Prostate gland (tissue), 2 donors: Measurements from ENCODE around the gene COL5A1.

Experiments
- POLR2AphosphoS5 ChIP-seq: sonication (generic); formaldehyde crosslinking; IDR thresholded peaks from one replicate; pipeline ENCODE4 v1.6.1; 2017; ENCODE audit warnings: antibody characterized with exemption
- TF ChIP-seq, protein P1 (sequence below), 4 experiments: fragments of 200-600 bp in 2 of 4; fragments of 450-650 bp in 2 of 4; sonication (generic) in 2 of 4; IDR thresholded peaks; 1 replicate in 3 of 4; 2 replicates in 1 of 4; pipeline ENCODE4 v1.5.1; 2016 to 2019; ENCODE audit warnings: antibody characterized with exemption in 4 of 4, mild to moderate bottlenecking in 2 of 4, moderate library complexity in 2 of 4

DNA sequence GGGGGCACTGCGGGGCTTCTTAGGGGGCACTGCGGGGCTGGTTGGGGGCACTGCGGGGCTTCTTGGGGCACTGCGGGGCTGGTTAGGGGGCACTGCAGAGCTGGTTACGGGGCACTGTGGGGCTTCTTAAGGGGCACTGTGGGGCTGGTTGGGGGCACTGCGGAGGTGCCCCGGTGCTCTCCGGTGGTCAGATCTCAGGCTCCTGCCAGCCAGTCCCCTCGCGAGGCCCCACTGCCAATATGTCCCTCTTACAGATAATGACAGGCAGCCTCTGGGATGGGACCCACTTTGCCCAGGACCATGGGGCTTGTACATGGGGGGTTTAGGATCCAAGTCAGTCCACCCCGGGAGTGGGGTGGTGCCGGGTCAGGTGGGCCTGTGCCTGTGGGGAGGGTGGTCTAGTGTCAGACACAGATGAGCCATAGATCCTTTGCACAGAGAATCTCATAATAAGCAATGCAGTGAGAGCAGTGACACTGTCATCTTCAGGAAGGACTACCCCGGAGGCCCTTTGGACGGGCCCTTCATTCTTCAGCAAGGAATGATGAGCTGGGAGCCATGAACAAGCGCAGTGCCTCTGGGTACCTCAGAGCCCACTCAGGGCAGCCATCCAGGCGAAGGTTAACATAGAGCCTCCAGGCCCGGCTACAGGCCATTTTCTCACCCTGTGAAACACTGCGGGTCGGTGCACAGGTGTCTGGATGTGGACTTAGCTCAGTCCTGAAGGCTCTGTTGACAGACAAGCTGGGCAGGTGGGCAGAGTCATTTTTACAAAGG is 38.2 kb downstream of the COL5A1 start:
- TF ChIP-seq, protein P1, sequence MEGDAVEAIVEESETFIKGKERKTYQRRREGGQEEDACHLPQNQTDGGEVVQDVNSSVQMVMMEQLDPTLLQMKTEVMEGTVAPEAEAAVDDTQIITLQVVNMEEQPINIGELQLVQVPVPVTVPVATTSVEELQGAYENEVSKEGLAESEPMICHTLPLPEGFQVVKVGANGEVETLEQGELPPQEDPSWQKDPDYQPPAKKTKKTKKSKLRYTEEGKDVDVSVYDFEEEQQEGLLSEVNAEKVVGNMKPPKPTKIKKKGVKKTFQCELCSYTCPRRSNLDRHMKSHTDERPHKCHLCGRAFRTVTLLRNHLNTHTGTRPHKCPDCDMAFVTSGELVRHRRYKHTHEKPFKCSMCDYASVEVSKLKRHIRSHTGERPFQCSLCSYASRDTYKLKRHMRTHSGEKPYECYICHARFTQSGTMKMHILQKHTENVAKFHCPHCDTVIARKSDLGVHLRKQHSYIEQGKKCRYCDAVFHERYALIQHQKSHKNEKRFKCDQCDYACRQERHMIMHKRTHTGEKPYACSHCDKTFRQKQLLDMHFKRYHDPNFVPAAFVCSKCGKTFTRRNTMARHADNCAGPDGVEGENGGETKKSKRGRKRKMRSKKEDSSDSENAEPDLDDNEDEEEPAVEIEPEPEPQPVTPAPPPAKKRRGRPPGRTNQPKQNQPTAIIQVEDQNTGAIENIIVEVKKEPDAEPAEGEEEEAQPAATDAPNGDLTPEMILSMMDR (IDR thresholded peaks at IDR 0.05), result no peak
- TF ChIP-seq POLR2AphosphoS5, result no peak
